ENCODE measurements around the gene SKP2.

The SKP2 gene

DNA sequence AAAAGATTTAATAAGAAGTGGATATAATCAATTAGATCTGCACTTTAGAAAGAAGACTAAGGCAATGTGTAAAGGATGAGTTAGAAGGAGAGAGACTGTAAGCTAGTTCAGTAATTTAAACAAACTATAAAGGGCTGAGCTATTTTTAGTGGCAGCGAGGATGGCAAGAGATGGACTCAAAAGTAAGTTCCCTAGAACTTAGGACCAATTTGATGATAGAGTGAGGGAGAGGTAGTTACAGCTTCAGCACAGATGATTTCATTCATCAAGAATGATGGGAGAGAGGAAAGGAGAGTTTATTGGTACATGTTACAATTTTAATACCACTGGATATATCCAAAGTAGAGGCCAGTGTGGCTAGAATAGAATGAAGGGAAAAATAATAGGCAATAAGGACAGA is 70.7 kb downstream of the SKP2 start:
- H3K36me3 ChIP-seq (ENCODE audit: control insufficient read depth, low read length), result peaks cover 84% of the 10 kb centered on the region
- H3K79me2 ChIP-seq (ENCODE audit: control insufficient read depth, low read length), result no peaks in the 10 kb centered on the region
- no peaks in the 10 kb centered on the region for H3K9me2 ChIP-seq (replicated peaks; ENCODE audit: control insufficient read depth, low read length)
- H3K27me3 ChIP-seq (ENCODE audit: control insufficient read depth, low read length), result no peaks in the 10 kb centered on the region
- no peaks in the 10 kb centered on the region for H4K20me1 ChIP-seq (ENCODE audit: control insufficient read depth, insufficient read depth, low read depth, low read length)
- H3K9me3 ChIP-seq (ENCODE audit: control insufficient read depth, insufficient read depth, low read length), result no peaks in the 10 kb centered on the region
- no peak overlapping the region for H3K4me2 ChIP-seq (ENCODE audit: low read length)
- peaks cover 11% of the 10 kb centered on the region for H3K4me1 ChIP-seq (ENCODE audit: control insufficient read depth, low read length)
- no peak overlapping the region for H3K27ac ChIP-seq (ENCODE audit: low read depth, low read length)
- TF ChIP-seq EZH2phosphoT487 (IDR thresholded peaks at IDR 0.05; ENCODE audit: borderline replicate concordance, low read length), result no peak
- TF ChIP-seq, protein P1, sequence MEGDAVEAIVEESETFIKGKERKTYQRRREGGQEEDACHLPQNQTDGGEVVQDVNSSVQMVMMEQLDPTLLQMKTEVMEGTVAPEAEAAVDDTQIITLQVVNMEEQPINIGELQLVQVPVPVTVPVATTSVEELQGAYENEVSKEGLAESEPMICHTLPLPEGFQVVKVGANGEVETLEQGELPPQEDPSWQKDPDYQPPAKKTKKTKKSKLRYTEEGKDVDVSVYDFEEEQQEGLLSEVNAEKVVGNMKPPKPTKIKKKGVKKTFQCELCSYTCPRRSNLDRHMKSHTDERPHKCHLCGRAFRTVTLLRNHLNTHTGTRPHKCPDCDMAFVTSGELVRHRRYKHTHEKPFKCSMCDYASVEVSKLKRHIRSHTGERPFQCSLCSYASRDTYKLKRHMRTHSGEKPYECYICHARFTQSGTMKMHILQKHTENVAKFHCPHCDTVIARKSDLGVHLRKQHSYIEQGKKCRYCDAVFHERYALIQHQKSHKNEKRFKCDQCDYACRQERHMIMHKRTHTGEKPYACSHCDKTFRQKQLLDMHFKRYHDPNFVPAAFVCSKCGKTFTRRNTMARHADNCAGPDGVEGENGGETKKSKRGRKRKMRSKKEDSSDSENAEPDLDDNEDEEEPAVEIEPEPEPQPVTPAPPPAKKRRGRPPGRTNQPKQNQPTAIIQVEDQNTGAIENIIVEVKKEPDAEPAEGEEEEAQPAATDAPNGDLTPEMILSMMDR (IDR thresholded peaks at IDR 0.05; ENCODE audit: low read depth, low read length, poor library complexity, severe bottlenecking), result no peak
- no peaks in the 10 kb centered on the region for H3F3A ChIP-seq (ENCODE audit: control insufficient read depth, insufficient read depth)
- H3K4me3 ChIP-seq (ENCODE audit: low read length), result no peak overlapping the region

DNA sequence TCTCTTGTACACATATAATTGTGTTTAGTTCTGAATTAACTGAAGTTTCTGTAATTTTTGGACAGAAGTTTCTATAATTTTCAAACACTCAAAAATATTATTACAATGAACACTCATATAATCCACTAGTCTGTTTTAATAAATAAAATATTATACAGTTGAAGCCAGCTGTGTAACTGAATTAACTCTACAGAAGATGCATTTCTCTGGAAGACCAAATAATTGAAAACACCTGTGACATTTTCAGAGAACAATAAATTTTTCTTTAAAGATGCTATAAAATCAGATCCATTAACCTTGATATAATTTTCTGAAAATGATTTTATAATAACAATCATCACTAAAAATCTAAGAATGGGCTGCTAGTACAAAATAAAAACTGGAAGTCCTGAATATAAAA is 75.1 kb downstream of the SKP2 start:
- Histone ChIP-seq H3K9me3 (ENCODE audit: control insufficient read depth, insufficient read depth, low read length) (no peaks in the 10 kb centered on the region), H3K9me2 (replicated peaks; ENCODE audit: control insufficient read depth, low read length) (no peaks in the 10 kb centered on the region), H3K4me2 (ENCODE audit: low read length) (no peak overlapping the region), H3K4me3 (ENCODE audit: low read length) (no peak overlapping the region), H3K79me2 (ENCODE audit: control insufficient read depth, low read length) (peaks cover 34% of the 10 kb centered on the region), H3K36me3 (ENCODE audit: control insufficient read depth, low read length) (peaks cover 42% of the 10 kb centered on the region), H3K27me3 (ENCODE audit: control insufficient read depth, low read length) (no peaks in the 10 kb centered on the region), H3K27ac (ENCODE audit: low read depth, low read length) (no peak overlapping the region), H3K4me1 (ENCODE audit: control insufficient read depth, low read length) (peaks cover 7% of the 10 kb centered on the region), H3F3A (ENCODE audit: control insufficient read depth, insufficient read depth) (no peaks in the 10 kb centered on the region), H4K20me1 (ENCODE audit: control insufficient read depth, insufficient read depth, low read depth, low read length) (no peaks in the 10 kb centered on the region)
- TF ChIP-seq, protein P1 (IDR thresholded peaks at IDR 0.05; ENCODE audit: low read depth, low read length, poor library complexity, severe bottlenecking), result no peak
- TF ChIP-seq EZH2phosphoT487 (IDR thresholded peaks at IDR 0.05; ENCODE audit: borderline replicate concordance, low read length), result no peak

DNA sequence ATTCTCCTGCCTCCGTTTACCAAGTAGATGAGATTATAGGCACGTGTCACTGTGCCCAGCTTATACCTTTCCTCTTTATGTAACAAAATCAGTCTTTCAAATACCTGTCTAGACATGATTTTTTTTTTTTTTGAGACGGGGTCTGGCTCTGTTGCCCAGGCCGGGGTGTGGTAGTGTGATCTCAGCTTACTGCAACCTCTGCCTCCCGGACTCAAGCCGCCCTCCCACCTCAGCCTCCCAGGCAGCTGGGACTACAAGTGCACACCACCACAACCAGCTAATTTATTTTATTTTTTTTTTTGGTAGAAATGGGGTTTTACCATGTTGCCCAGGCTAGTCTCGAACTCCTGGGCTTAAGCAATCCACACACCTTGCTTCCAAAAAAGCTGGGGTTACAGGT is 76.6 kb downstream of the SKP2 start:
- no peak overlapping the region for H3K4me2 ChIP-seq (ENCODE audit: low read length)
- no peak overlapping the region for H3K4me3 ChIP-seq (ENCODE audit: low read length)

More for the DNA sequence above, 76.6 kb downstream of the SKP2 start:
- Histone ChIP-seq H3K36me3 (ENCODE audit: control insufficient read depth, low read length) (peaks cover 30% of the 10 kb centered on the region), H4K20me1 (ENCODE audit: control insufficient read depth, insufficient read depth, low read depth, low read length) (no peaks in the 10 kb centered on the region), H3F3A (ENCODE audit: control insufficient read depth, insufficient read depth) (no peaks in the 10 kb centered on the region), H3K79me2 (ENCODE audit: control insufficient read depth, low read length) (peaks cover 47% of the 10 kb centered on the region), H3K9me2 (replicated peaks; ENCODE audit: control insufficient read depth, low read length) (no peaks in the 10 kb centered on the region), H3K9me3 (ENCODE audit: control insufficient read depth, insufficient read depth, low read length) (no peaks in the 10 kb centered on the region), H3K27ac (ENCODE audit: low read depth, low read length) (no peak overlapping the region), H3K4me1 (ENCODE audit: control insufficient read depth, low read length) (peaks cover 13% of the 10 kb centered on the region), H3K27me3 (ENCODE audit: control insufficient read depth, low read length) (no peaks in the 10 kb centered on the region)
- no peak for TF ChIP-seq EZH2phosphoT487 (IDR thresholded peaks at IDR 0.05; ENCODE audit: borderline replicate concordance, low read length)
- TF ChIP-seq, protein P1 (IDR thresholded peaks at IDR 0.05; ENCODE audit: low read depth, low read length, poor library complexity, severe bottlenecking), result no peak

All from DOHH2 (cell line).